ENCODE measurements around the gene SLC18B1. TPM values are rescaled to one million over a fixed set of nuclear protein-coding genes. Genes with fewer than 3 reads are reported as not detected.
"Not testable (repeated sequence)": the region's sequence is repeated elsewhere in the genome, so short reads cannot be mapped to it uniquely, and the experiment has no call there.

SLC18B1 gene
- polyA plus RNA-seq, 1 of the 3 experiments (the other 2 are of a cell fraction) = 1.2 TPM

DNA sequence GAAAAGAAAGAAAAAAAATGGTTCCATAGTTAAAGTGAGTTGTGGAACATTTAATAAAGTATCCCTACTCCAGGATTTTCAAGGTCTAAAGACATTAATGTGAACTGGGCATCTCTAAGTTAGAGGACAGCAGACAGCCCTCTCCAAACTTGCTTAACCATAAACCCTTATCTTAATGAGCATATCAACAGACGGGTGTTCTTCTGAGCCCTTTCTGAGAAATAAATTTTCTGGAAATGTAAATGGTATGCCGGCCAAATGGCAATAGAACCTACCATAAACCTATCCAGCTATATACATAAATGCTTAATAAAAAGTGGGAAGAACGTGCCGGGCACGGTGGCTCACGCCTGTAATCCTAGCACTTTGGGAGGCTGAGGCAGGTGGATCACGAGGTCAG lies 12.5 kb downstream of the SLC18B1 start:
- no peak for DNase-seq
- TF ChIP-seq YY1 (IDR thresholded peaks at IDR 0.05; ENCODE audit: low read depth) (no peak), POLR2AphosphoS5 (IDR thresholded peaks at IDR 0.05; ENCODE audit: low read depth, low read length) (no peak), SMC3 (IDR thresholded peaks at IDR 0.05; ENCODE audit: low read depth, low read length) (no peak), NFIC (IDR thresholded peaks at IDR 0.05; ENCODE audit: borderline replicate concordance) (no peak), SIN3A (IDR thresholded peaks at IDR 0.05; ENCODE audit: borderline replicate concordance, low read depth, low read length) (no peak), FOXM1 (IDR thresholded peaks at IDR 0.05; ENCODE audit: low read depth) (no peak), FOSL2 (IDR thresholded peaks at IDR 0.05; ENCODE audit: borderline replicate concordance, low read depth) (no peak)
- Histone ChIP-seq H3K9me2 (no peaks in the 10 kb centered on the region), H3K36me3 (replicated peaks in 1 of 2; ENCODE audit: control insufficient read depth in 1 of 2, insufficient read depth in 2 of 2, low read length in 1 of 2) (no peaks in the 10 kb centered on the region), H4K20me1 (ENCODE audit: insufficient read depth) (no peaks in the 10 kb centered on the region), H3K27me3 (ENCODE audit: insufficient read depth) (peaks cover 21% of the 10 kb centered on the region), H3K4me2 (no peak overlapping the region), H3K4me1 (ENCODE audit: control insufficient read depth in 1 of 2, insufficient read depth in 2 of 2, low read depth in 1 of 2, low read length in 1 of 2) (0 out of 4 replicates have a peak, but pooled peaks cover 0 to 3% of the 10 kb centered on the region in 2 experiments), H3K4me3 (ENCODE audit: low read depth in 2 of 2, low read length in 1 of 2) (no peak overlapping the region), H3K79me2 (ENCODE audit: insufficient read depth) (no peaks in the 10 kb centered on the region), H3K9ac (no peak overlapping the region), H2AFZ (ENCODE audit: low read depth) (no peak overlapping the region), H3F3A (replicated peaks; ENCODE audit: insufficient read depth) (no peaks in the 10 kb centered on the region), H3K9me3 (no peaks in the 10 kb centered on the region), H3K27ac (ENCODE audit: low read depth in 2 of 2, low read length in 1 of 2) (no peak overlapping the region)
- ChIA-PET CTCF (interaction anchor here (1.0 kb wide), 1 partner anchor 255 kb away, joined by 3 read pairs; no protein-coding TSS in a partner anchor), POLR2A (no interaction called here)
- WGBS (ENCODE audit: low lambda C conversion rate) = 23% methylated on average over 7 of the region's 7 CpGs

DNA sequence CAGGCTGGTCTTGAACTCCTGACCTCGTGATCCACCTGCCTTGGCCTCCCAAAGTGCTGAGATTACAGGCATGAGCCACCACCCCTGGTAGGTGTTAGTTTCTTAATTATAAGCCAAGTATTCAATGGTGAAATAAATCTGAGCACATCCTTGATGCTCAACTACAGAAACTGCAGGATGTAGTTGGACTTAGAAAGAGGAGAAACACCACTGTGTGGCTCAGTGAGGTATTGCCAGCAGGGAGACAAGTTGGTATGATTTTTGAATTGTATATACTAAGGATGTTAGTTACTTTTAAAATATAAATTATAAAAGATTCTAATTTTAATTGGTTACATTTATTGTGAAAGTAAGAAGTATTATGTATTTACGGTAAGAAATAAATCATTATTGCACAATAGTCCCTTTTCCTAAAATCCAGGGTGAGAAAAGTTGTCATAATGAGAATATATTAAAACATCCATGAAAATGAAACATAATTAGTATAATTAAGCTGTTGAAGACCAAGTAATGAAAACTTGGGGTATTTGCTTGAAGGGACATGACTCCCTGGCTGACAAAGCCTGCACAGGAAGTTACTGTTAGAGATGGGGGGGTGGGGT lies 17.6 kb downstream of the SLC18B1 start:
- Histone ChIP-seq H3K4me2 (no peak overlapping the region), H3K9ac (no peak overlapping the region), H3K27me3 (ENCODE audit: insufficient read depth) (peaks cover 10% of the 10 kb centered on the region; the same call in 1 of the 2 replicates), H3K9me3 (no peaks in the 10 kb centered on the region), H2AFZ (ENCODE audit: low read depth) (no peak overlapping the region), H3K9me2 (no peaks in the 10 kb centered on the region), H3K27ac (ENCODE audit: low read depth in 2 of 2, low read length in 1 of 2) (no peak overlapping the region), H3K4me3 (ENCODE audit: low read depth in 2 of 2, low read length in 1 of 2) (no peak overlapping the region), H3K4me1 (ENCODE audit: control insufficient read depth in 1 of 2, insufficient read depth in 2 of 2, low read depth in 1 of 2, low read length in 1 of 2) (no peaks in the 10 kb centered on the region), H3K36me3 (replicated peaks in 1 of 2; ENCODE audit: control insufficient read depth in 1 of 2, insufficient read depth in 2 of 2, low read length in 1 of 2) (no peaks in the 10 kb centered on the region), H4K20me1 (ENCODE audit: insufficient read depth) (no peaks in the 10 kb centered on the region), H3K79me2 (ENCODE audit: insufficient read depth) (no peaks in the 10 kb centered on the region), H3F3A (replicated peaks; ENCODE audit: insufficient read depth) (no peaks in the 10 kb centered on the region)
- ChIA-PET CTCF (interaction anchor here (2.4 kb wide), 1 partner anchor 18 kb away, joined by 9 read pairs; the partner anchor contains the start of gene SLC18B1), POLR2A (no interaction called here)
- WGBS (ENCODE audit: low lambda C conversion rate) = 13% methylated on average over 2 of the region's 2 CpGs
- TF ChIP-seq, protein P1, sequence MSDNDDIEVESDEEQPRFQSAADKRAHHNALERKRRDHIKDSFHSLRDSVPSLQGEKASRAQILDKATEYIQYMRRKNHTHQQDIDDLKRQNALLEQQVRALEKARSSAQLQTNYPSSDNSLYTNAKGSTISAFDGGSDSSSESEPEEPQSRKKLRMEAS (IDR thresholded peaks at IDR 0.05; ENCODE audit: low read depth) = no peak
- TF ChIP-seq TEAD4 (IDR thresholded peaks at IDR 0.05; ENCODE audit: borderline replicate concordance, insufficient read depth) (no peak), SMC3 (IDR thresholded peaks at IDR 0.05; ENCODE audit: low read depth, low read length) (peak; percentile 13; the same call in 1 of the 2 replicates), RFX5 (IDR thresholded peaks at IDR 0.05; ENCODE audit: low read length) (no peak), RAD21 (IDR thresholded peaks at IDR 0.05; ENCODE audit: low read length) (peak; percentile 38)
- TF ChIP-seq, protein P2, sequence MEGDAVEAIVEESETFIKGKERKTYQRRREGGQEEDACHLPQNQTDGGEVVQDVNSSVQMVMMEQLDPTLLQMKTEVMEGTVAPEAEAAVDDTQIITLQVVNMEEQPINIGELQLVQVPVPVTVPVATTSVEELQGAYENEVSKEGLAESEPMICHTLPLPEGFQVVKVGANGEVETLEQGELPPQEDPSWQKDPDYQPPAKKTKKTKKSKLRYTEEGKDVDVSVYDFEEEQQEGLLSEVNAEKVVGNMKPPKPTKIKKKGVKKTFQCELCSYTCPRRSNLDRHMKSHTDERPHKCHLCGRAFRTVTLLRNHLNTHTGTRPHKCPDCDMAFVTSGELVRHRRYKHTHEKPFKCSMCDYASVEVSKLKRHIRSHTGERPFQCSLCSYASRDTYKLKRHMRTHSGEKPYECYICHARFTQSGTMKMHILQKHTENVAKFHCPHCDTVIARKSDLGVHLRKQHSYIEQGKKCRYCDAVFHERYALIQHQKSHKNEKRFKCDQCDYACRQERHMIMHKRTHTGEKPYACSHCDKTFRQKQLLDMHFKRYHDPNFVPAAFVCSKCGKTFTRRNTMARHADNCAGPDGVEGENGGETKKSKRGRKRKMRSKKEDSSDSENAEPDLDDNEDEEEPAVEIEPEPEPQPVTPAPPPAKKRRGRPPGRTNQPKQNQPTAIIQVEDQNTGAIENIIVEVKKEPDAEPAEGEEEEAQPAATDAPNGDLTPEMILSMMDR (IDR thresholded peaks at IDR 0.05) = peak; percentile 45
- no peak for DNase-seq

DNA sequence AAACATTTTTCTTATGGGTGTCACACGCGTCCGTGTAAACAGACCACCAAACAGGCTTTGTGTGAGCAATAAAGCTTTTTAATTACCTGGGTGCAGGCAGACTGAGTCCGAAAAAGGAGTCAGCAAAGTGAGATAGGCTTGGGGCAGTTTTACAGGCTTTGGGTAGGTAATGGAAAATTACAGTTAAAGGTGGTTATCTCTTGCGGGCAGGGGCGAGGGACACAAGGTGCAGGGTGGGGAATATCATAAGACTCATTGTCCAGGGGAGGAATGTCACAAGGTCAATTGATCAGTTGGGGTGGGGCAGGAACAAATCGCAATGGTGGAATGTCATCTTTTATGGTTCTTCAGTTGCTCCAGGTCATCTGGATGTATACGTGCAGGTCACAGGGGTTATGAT lies 20.6 kb downstream of the SLC18B1 start:
- H3F3A ChIP-seq (replicated peaks; ENCODE audit: insufficient read depth); CTCF ChIA-PET; H3K4me3 ChIP-seq (ENCODE audit: low read depth in 2 of 2, low read length in 1 of 2); H2AFZ ChIP-seq (ENCODE audit: low read depth); POLR2A ChIA-PET; H3K36me3 ChIP-seq (replicated peaks in 1 of 2; ENCODE audit: control insufficient read depth in 1 of 2, insufficient read depth in 2 of 2, low read length in 1 of 2); H3K4me1 ChIP-seq (ENCODE audit: control insufficient read depth in 1 of 2, insufficient read depth in 2 of 2, low read depth in 1 of 2, low read length in 1 of 2); H3K27ac ChIP-seq (ENCODE audit: low read depth in 2 of 2, low read length in 1 of 2); DNase-seq; H3K9me2 ChIP-seq; H4K20me1 ChIP-seq (ENCODE audit: insufficient read depth); H3K9me3 ChIP-seq; H3K79me2 ChIP-seq (ENCODE audit: insufficient read depth); H3K9ac ChIP-seq; H3K4me2 ChIP-seq: not testable (repeated sequence)
- WGBS (ENCODE audit: low lambda C conversion rate) = 17% methylated on average over 8 of the region's 8 CpGs
- H3K27me3 ChIP-seq (ENCODE audit: insufficient read depth) = peaks cover 29% of the 10 kb centered on the region; the same call in 1 of the 2 replicates

All from SK-N-SH (cell line).